GM23338 (cell line): ENCODE data around the gene TFDP1. TPM values are rescaled to one million over a fixed set of nuclear protein-coding genes. Genes with fewer than 3 reads are reported as not detected.

Experiments used
- ATAC-seq: fragments of 200-7000 bp; cut with Tn5 transposase; 3 replicates; pipeline ENCODE4 v1.9.1; 2020
- DNase-seq: peaks from one replicate; pipeline ENCODE4 v3.0.0-alpha.2; 2015; ENCODE audit warnings: low spot score
- H2AFZ ChIP-seq: fragments of 200-600 bp; sonication (generic); 2 replicates; pipeline ENCODE4 v1.8.0; 2016; ENCODE audit warnings: antibody characterized with exemption, mild to moderate bottlenecking, moderate library complexity
- H3F3A ChIP-seq: fragments of 200-600 bp; sonication (generic); replicated peaks from 2 replicates; pipeline ENCODE4 v1.8.0; 2017; ENCODE audit warnings: antibody characterized with exemption, mixed run types, low read depth
- H3K27ac ChIP-seq: fragments of 200-600 bp; sonication (generic); 2 replicates; pipeline ENCODE4 v1.6.1; 2016; ENCODE audit warnings: low read depth
- H3K27me3 ChIP-seq: fragments of 200-600 bp; sonication (generic); 2 replicates; pipeline ENCODE4 v1.8.0; 2016; ENCODE audit warnings: mild to moderate bottlenecking, mixed run types, moderate library complexity; ENCODE audit not compliant: insufficient read depth
- H3K36me3 ChIP-seq: fragments of 200-600 bp; sonication (generic); 2 replicates; pipeline ENCODE4 v1.8.0; 2016; ENCODE audit warnings: mild to moderate bottlenecking; ENCODE audit not compliant: insufficient read depth
- H3K4me1 ChIP-seq: fragments of 200-600 bp; sonication (generic); 2 replicates; pipeline ENCODE4 v1.8.0; 2016; ENCODE audit warnings: mild to moderate bottlenecking, moderate library complexity; ENCODE audit not compliant: insufficient read depth
- H3K4me2 ChIP-seq: fragments of 200-600 bp; sonication (generic); 2 replicates; pipeline ENCODE4 v1.7.1; 2017; ENCODE audit warnings: mixed run types
- H3K4me3 ChIP-seq: fragments of 200-600 bp; sonication (generic); 2 replicates; pipeline ENCODE4 v1.6.1; 2016; ENCODE audit warnings: mixed run types
- H3K79me2 ChIP-seq: fragments of 200-600 bp; sonication (generic); replicated peaks from 2 replicates; pipeline ENCODE4 v1.8.0; 2017; ENCODE audit warnings: mild to moderate bottlenecking; ENCODE audit not compliant: insufficient read depth
- H3K9me2 ChIP-seq: fragments of 200-600 bp; sonication (generic); 2 replicates; pipeline ENCODE4 v1.8.0; 2017; ENCODE audit not compliant: insufficient read depth
- H4K20me1 ChIP-seq: fragments of 200-600 bp; sonication (generic); replicated peaks from 2 replicates; pipeline ENCODE4 v1.8.0; 2017; ENCODE audit warnings: mild to moderate bottlenecking; ENCODE audit not compliant: insufficient read depth
- H3K27ac Mint-ChIP-seq: 2 replicates; pipeline ENCODE4 v1.8.0; 2020; ENCODE audit warnings: inconsistent platforms, mild to moderate bottlenecking, moderate library complexity, mixed read lengths
- H3K27me3 Mint-ChIP-seq: 3 replicates; pipeline ENCODE4 v1.8.0; 2022; ENCODE audit warnings: low read depth, mild to moderate bottlenecking, moderate library complexity, mixed read lengths, inconsistent platforms; ENCODE audit not compliant: insufficient read depth, poor library complexity
- H3K36me3 Mint-ChIP-seq: 3 replicates; pipeline ENCODE4 v1.8.0; 2021; ENCODE audit warnings: low read depth, mild to moderate bottlenecking, inconsistent platforms, moderate library complexity, mixed read lengths
- H3K4me1 Mint-ChIP-seq: 3 replicates; pipeline ENCODE4 v1.8.0; 2020; ENCODE audit warnings: mild to moderate bottlenecking, inconsistent platforms, mixed read lengths
- H3K4me3 Mint-ChIP-seq: 3 replicates; pipeline ENCODE4 v1.8.0; 2021; ENCODE audit warnings: moderate library complexity, mild to moderate bottlenecking, inconsistent platforms, mixed read lengths
- H3K9me3 Mint-ChIP-seq: 3 replicates; pipeline ENCODE4 v1.8.0; 2020; ENCODE audit warnings: moderate library complexity, mild to moderate bottlenecking, inconsistent platforms, mixed read lengths
- CREB1 ChIP-seq: fragments of 250-450 bp; sonication (Bioruptor Pico); IDR thresholded peaks from 2 replicates; pipeline ENCODE4 v1.5.0; 2020; ENCODE audit warnings: low read depth, mild to moderate bottlenecking, moderate library complexity
- CTCF ChIP-seq, 2 experiments: fragments of 200-600 bp in 1 of 2; sonication (generic) in 1 of 2; conservative IDR thresholded peaks; 2 replicates each; pipeline versions ENCODE4 v1.5.1 to v1.6.1; 2016 to 2017; ENCODE audit warnings: antibody characterized with exemption in 2 of 2, low read depth in 2 of 2, mild to moderate bottlenecking in 2 of 2, moderate library complexity in 1 of 2
- EZH2 ChIP-seq: fragments of 200-600 bp; sonication (generic); IDR thresholded peaks from one replicate; pipeline ENCODE4 v1.8.0; 2017; ENCODE audit warnings: antibody characterized with exemption, mild to moderate bottlenecking, low read depth; ENCODE audit not compliant: unreplicated experiment
- JUNB ChIP-seq: IDR thresholded peaks from one replicate; pipeline ENCODE4 v1.6.1; 2016; ENCODE audit warnings: antibody characterized with exemption; ENCODE audit not compliant: unreplicated experiment
- NANOG ChIP-seq: IDR thresholded peaks from 2 replicates; pipeline ENCODE4 v1.6.1; 2016; ENCODE audit warnings: antibody characterized with exemption, borderline replicate concordance
- POLR2AphosphoS5 ChIP-seq: IDR thresholded peaks from 2 replicates; pipeline ENCODE4 v1.6.1; 2016; ENCODE audit warnings: antibody characterized with exemption, low read depth
- REST ChIP-seq: IDR thresholded peaks from one replicate; pipeline ENCODE4 v1.6.1; 2018; ENCODE audit warnings: antibody characterized with exemption; ENCODE audit not compliant: unreplicated experiment
- STAT1 ChIP-seq: IDR thresholded peaks from one replicate; pipeline ENCODE4 v1.6.1; 2016; ENCODE audit warnings: antibody characterized with exemption; ENCODE audit not compliant: unreplicated experiment
- ZNF114 ChIP-seq: fragments of 250-450 bp; sonication (Bioruptor Pico); IDR thresholded peaks from 2 replicates; pipeline ENCODE4 v1.5.0; 2020; ENCODE audit warnings: mild to moderate bottlenecking, moderate library complexity
- ZNF331 ChIP-seq: fragments of 250-450 bp; sonication (Bioruptor Pico); IDR thresholded peaks from 2 replicates; pipeline ENCODE4 v1.5.0; 2020; ENCODE audit warnings: low read depth, mild to moderate bottlenecking, moderate library complexity
- polyA plus RNA-seq: library from polyadenylated mRNA; unstranded; fragments of >200 nt; fragmentation: Nextera tagmentation; extraction: Ambion mirVana; gene quantifications from 2 replicates; pipeline ENCODE4 v1.2.1, GENCODE V29; 2016
- total RNA-seq: library from RNA; depleted of rRNA; stranded (reverse); fragments of >200 nt; shearing (Covaris generic); gene quantifications from 2 replicates; pipeline ENCODE4 v1.2.3, GENCODE V29; 2014

TFDP1 gene
- total and polyA plus RNA-seq, 2 experiments from 2014 or later: 42.9 to 80.0 TPM

- Mint-ChIP-seq H3K36me3 (peaks cover 46% of the 10 kb centered on the region), H3K27me3 (peaks cover 8% of the 10 kb centered on the region), H3K4me3 (no peak overlapping the region), H3K27ac (peak overlapping the region; percentile 52; the same call in 1 of the 2 replicates), H3K9me3 (no peaks in the 10 kb centered on the region), H3K4me1 (peaks cover 5% of the 10 kb centered on the region; the same call in 1 of the 3 replicates)
- no peak for DNase-seq
- TF ChIP-seq CTCF (conservative IDR thresholded peaks at IDR 0.05; ENCODE audit: low read depth in 2 of 2) (0 out of 4 replicates have a peak, but pooled peaks of 1 of the 2 experiments have one; percentile 4), EZH2 (no peak), POLR2AphosphoS5 (no peak)
- H4K20me1 ChIP-seq: peaks cover 16% of the 10 kb centered on the region
- H3K27me3 ChIP-seq: no peaks in the 10 kb centered on the region
- H3K9me2 ChIP-seq: no peaks in the 10 kb centered on the region
- H3K4me2 ChIP-seq: no peak overlapping the region
- H3K4me3 ChIP-seq: no peak overlapping the region
- no peak overlapping the region for H3K27ac ChIP-seq
- H3K79me2 ChIP-seq: peaks cover 77% of the 10 kb centered on the region
- H2AFZ ChIP-seq: no peak overlapping the region
- ATAC-seq: no peak
- H3K4me1 ChIP-seq: no peaks in the 10 kb centered on the region
- H3F3A ChIP-seq: 0 out of 2 replicates have a peak, but pooled peaks cover 3% of the 10 kb centered on the region
- H3K36me3 ChIP-seq: no peaks in the 10 kb centered on the region
Observed at GRCh38 chr13:113608967-113609533, 24.5 kb downstream of the TFDP1 start.

GRCh38 chr13:113609616-113610015 lies 25.1 kb downstream of the TFDP1 start:
- H3K4me3 ChIP-seq: no peak overlapping the region
- no peak overlapping the region for H3K27ac Mint-ChIP-seq
- ATAC-seq (no peak), DNase-seq (no peak)
- no peaks in the 10 kb centered on the region for H3K4me1 ChIP-seq
- H3K79me2 ChIP-seq: peaks cover 77% of the 10 kb centered on the region
- peaks cover 46% of the 10 kb centered on the region for H3K36me3 Mint-ChIP-seq
- no peaks in the 10 kb centered on the region for H3K27me3 ChIP-seq
- no peak overlapping the region for H3K4me3 Mint-ChIP-seq
- no peaks in the 10 kb centered on the region for H3K9me3 Mint-ChIP-seq
- H3K27me3 Mint-ChIP-seq: peaks cover 8% of the 10 kb centered on the region
- no peak for TF ChIP-seq NANOG
- no peak overlapping the region for H2AFZ ChIP-seq
- H3K9me2 ChIP-seq: no peaks in the 10 kb centered on the region
- 0 out of 2 replicates have a peak, but pooled peaks cover 3% of the 10 kb centered on the region for H3F3A ChIP-seq
- no peak overlapping the region for H3K4me2 ChIP-seq
- H3K27ac ChIP-seq: no peak overlapping the region
- peaks cover 5% of the 10 kb centered on the region; the same call in 1 of the 3 replicates for H3K4me1 Mint-ChIP-seq
- H4K20me1 ChIP-seq: peaks cover 16% of the 10 kb centered on the region
- H3K36me3 ChIP-seq: no peaks in the 10 kb centered on the region

GRCh38 chr13:113610266-113610665 lies 25.7 kb downstream of the TFDP1 start:
- H3K36me3 Mint-ChIP-seq: peaks cover 43% of the 10 kb centered on the region
- DNase-seq (no peak), ATAC-seq (no peak)
- Histone ChIP-seq H3F3A (0 out of 2 replicates have a peak, but pooled peaks cover 3% of the 10 kb centered on the region), H3K4me2 (no peak overlapping the region), H3K79me2 (peaks cover 77% of the 10 kb centered on the region), H3K4me1 (no peaks in the 10 kb centered on the region), H3K27ac (no peak overlapping the region), H2AFZ (no peak overlapping the region), H3K9me2 (no peaks in the 10 kb centered on the region), H3K4me3 (no peak overlapping the region), H3K36me3 (no peaks in the 10 kb centered on the region), H4K20me1 (peaks cover 16% of the 10 kb centered on the region), H3K27me3 (no peaks in the 10 kb centered on the region)
- no peaks in the 10 kb centered on the region for H3K9me3 Mint-ChIP-seq
- no peak overlapping the region; the same call in 2 of the 3 replicates for H3K4me3 Mint-ChIP-seq
- peaks cover 4% of the 10 kb centered on the region; the same call in 1 of the 3 replicates for H3K4me1 Mint-ChIP-seq
- H3K27me3 Mint-ChIP-seq: peaks cover 8% of the 10 kb centered on the region
- H3K27ac Mint-ChIP-seq: no peak overlapping the region
- TF ChIP-seq STAT1: no peak
- TF ChIP-seq CTCF (conservative IDR thresholded peaks at IDR 0.05; ENCODE audit: low read depth in 2 of 2): no peak
- no peak for TF ChIP-seq REST
- no peak for TF ChIP-seq POLR2AphosphoS5
- TF ChIP-seq ZNF331: no peak
- TF ChIP-seq JUNB: no peak
- TF ChIP-seq CREB1: no peak
- no peak for TF ChIP-seq EZH2
- TF ChIP-seq ZNF114: no peak
